Activated T-cell treated with anti-CD3 and anti-CD28 coated beads for 48 hours (primary cell): ENCODE measurements around the gene CCDC71L.

Experiments used
- DNase-seq: peaks from one replicate; pipeline ENCODE4 v3.0.0-alpha.2; 2020; ENCODE audit warnings: low read depth

The CCDC71L gene

GRCh38 chr7:106659166-106659962 is 1.6 kb downstream of the CCDC71L start:
- no peak for DNase-seq

- no peak for DNase-seq
Measured at GRCh38 chr7:106658316-106659165, 2.4 kb downstream of the CCDC71L start.

- DNase-seq = no peak
Measured at GRCh38 chr7:106657085-106657991, 3.6 kb downstream of the CCDC71L start.

DNA sequence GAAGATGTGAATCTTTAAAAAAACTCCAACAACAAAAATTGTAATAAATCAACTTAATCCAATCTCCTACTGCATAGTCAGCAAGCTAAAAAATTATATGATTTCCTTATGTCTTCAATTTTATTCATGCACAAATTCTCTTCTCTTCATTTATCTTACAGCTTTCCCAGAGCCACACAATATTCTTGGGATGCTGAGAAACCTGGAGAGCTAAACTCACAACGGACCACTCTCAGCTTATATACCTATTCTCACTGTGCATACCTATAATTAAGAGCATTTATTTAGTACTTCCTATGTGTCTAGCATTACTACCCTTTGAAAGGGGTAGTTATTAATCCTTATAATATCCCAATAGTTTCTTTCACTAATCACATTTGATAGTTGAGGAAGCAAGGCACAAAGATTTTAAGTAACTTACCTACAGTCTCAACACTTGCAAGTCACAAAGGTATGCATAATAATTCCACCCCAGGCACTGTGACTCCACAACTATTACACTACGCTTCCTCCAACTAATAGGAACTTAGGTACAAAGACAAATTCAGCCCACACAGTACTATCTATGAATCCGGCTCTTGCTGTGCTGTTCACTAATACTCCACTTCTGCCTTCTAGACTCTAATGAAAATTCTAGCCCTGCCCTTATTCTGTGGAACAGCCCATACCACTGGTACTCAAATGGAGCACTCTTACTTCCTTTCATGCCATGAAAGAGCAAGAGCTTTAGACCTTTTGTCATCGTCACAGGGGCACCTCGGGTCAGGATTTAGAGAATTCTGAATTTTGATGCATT is 5.1 kb downstream of the CCDC71L start:
- no peak for DNase-seq

- DNase-seq = no peak
Measured at GRCh38 chr7:106653488-106653887, 7.5 kb downstream of the CCDC71L start.

DNA sequence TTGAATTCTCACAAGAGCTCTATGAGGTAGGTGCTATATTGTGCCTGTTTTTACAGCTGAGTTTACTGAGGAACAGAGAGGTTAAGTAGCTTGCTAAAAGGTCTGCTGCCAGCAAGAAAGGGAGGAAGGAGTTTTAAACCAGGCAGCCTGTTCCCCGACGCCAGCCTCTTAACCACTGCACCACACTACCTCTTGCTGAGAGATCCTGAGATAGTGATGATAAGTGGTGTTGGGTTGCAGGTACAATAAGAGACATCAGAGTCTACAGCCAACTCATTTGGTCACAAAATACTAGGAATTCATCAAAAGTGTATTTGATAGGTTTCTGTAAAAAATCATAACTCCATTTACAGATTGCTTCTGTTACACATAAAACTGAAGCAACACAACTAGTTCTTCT is 8.0 kb downstream of the CCDC71L start:
- DNase-seq = no peak

- no peak for DNase-seq
Measured at GRCh38 chr7:106652092-106652491, 8.9 kb downstream of the CCDC71L start.

- DNase-seq = no peak
Measured at GRCh38 chr7:106646256-106646655, 14.7 kb downstream of the CCDC71L start.

GRCh38 chr7:106644999-106645398 is 16.0 kb downstream of the CCDC71L start:
- DNase-seq = no peak

GRCh38 chr7:106643216-106644000 is 17.6 kb downstream of the CCDC71L start:
- no peak for DNase-seq

DNA sequence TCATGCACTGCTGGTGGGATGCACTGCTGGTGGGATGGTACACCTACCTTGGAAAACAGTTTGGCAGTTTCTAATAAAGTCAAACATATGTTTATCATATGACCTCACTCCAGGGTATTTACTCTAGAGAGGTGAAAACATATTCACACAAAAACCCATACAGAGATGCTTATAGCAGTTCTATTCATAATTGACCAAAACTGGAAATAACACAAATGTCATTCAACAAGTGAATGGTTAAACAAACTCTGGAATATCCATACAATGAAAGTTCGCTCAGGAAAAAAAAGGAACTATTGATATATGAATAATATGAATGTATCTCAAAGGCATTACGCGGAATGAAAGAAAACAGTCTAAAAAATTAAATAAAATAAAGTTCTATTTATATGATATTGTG is 19.5 kb downstream of the CCDC71L start:
- DNase-seq = no peak

GRCh38 chr7:106640368-106641141 is 20.4 kb downstream of the CCDC71L start:
- no peak for DNase-seq

GRCh38 chr7:106639476-106640334 is 21.3 kb downstream of the CCDC71L start:
- no peak for DNase-seq

DNA sequence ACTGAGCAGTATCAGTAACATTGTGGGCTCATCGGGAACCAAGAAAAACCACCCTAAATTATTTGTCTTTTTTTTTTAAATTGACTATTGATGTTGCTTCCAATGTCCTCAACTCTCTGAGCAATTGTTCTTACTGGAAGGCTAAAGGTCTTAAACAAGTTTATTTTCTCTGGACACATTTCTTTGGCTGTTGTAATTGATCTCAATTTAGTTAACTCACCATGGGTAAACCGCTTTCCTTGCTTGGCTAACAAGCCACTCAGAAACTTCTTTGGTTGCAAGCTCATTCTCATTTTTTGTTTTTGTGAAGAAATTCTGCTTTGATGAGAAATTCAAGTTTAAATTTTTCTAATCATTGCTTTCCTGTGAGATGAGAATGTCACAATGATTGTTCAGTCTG is 25.5 kb downstream of the CCDC71L start:
- DNase-seq = no peak

DNA sequence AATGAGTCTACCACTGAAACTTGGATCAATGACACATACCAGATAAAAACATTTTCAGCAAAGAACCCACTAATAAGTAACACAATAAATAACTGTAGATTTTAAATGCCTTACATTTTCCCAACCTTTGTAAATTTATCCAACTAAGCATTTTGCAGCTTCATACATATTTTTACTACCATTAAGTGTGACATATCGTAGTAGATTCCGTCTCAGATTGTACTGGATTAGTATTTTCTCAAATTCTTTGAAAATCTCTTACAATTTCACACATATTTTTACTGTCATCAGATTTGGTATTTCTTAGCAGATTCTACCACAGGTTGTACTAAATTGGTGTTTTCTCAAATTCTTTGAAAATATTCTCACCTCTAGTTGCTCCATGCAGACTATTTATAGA is 26.0 kb downstream of the CCDC71L start:
- DNase-seq = no peak

DNA sequence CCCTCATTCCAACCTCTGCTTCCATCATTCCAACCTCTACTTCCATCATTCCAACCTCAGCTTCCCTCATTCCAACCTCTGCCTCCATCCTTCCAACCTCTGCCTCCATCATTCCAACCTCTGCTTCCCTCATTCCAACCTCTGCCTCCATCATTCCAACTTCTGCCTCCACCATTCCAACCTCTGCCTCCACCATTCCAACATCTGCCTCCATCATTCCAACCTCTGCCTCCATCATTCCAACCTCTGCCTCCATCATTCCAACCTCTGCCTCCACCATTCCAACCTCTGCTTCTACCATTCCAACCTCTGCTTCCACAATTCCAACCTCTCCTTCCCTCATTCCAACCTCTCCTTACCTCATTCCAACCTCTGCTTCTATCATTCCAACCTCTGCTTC is 30.3 kb downstream of the CCDC71L start:
- no peak for DNase-seq

DNA sequence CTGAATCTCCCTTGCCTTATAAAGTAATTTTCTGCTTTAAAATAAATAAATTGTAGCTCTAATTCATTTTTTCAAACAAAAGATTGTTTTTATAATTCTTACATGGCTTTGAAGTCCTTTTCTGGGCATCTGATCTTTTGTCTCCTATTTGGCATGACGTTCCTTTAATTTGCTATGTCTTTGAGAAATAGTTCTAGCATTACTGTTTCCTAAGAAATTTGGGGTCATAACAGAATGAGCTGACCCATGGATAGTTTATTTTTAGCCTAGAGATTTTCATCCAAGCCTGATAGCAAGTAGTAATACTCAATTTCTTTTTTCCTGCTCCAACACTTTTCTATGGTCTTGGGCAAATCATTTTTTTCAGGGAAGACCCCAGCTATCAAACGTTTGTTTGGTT is 31.4 kb downstream of the CCDC71L start:
- DNase-seq = no peak

GRCh38 chr7:106626376-106627164 is 34.4 kb downstream of the CCDC71L start:
- no peak for DNase-seq
